GM18511 (cell line): Measurements from ENCODE around the gene FCRL5.
"Not testable (repeated sequence)": the region's sequence is repeated elsewhere in the genome, so short reads cannot be mapped to it uniquely, and the experiment has no call there.

ENCODE experiments used
- ATAC-seq: cut with Tn5 transposase; IDR thresholded peaks from one replicate; pipeline ENCODE4 v1.9.1; 2021; ENCODE audit warnings: mild to moderate bottlenecking, moderate library complexity; ENCODE audit not compliant: unreplicated experiment

Gene FCRL5

DNA sequence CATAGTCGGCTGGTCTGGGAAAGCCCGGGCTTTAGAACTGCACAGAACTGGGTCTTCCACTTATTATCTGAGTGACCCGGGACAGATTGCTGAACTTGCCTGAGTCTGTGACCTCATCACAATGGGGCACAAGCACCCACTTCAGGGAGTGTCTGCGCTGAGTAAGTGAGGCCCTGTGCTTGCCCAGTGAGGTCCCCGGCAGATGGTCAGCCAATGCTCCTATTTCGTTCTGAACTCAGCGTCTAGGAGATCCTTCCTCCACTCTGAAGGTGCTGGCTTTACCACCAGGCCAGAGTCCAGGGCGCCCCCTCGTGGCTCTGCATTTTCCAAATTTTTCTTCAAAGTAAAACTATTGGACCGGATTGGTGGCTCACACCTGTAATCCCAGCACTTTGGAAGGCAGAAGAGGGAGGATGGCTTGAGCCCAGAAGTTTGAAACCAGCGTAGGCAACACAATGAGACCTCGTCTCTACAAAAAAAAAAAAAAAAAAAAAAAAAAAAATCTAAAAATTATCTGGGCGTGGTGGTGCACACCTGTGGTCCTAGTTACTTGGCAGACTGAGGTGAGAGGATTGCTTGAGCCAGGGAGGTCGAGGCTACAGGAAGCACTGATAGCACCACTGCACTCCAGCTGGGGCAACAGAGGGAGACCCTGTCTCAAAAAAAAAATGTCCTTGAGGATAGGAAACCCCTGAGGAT lies 61.7 kb downstream of the FCRL5 start:
- ATAC-seq, result no peak

GRCh38 chr1:157488156-157488555 lies 64.2 kb downstream of the FCRL5 start:
- ATAC-seq, result no peak

GRCh38 chr1:157487504-157487903 lies 64.8 kb downstream of the FCRL5 start:
- no peak for ATAC-seq

- no peak for ATAC-seq
Observed at GRCh38 chr1:157487096-157487495, 65.2 kb downstream of the FCRL5 start.

GRCh38 chr1:157486400-157486799 lies 65.9 kb downstream of the FCRL5 start:
- ATAC-seq, result not testable (repeated sequence)

- no peak for ATAC-seq
Observed at GRCh38 chr1:157485793-157486192, 66.5 kb downstream of the FCRL5 start.

DNA sequence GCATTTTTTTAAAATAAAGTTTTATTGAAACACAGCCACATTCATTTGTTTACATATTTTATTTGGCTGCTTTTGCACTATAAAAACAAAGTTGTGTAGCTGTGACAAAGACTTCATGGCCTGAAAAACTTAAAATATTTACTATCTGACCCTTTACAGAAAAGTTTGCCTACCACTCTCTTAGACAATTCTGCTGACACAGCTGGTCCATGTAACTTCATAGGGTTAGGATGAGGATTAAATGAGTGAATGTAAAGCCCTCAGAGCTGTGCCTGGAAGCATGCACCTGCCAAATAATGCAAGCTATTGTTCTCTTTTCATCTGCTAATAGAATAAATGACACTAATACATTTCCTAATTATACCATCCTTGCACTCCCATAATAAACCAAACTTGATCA lies 67.7 kb downstream of the FCRL5 start:
- ATAC-seq, result no peak

DNA sequence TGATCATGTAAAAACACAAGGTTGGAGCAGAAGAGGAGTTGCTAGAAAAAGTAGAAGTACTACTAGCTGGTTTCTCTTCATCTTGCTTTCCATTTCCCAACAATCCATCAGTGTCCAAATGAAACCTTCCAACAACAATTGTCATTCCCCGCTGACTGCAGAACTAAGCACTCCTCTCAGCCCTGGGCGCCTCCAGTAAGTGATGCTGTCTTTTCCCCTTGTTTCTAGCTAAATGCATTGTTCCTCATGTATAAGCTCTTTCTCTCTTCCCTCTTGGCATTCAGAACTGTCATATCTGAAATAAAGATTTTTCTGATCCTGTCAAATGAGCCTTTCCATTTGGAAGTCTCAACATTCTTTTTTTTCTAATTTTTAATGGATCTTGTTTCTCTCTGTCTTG lies 68.7 kb downstream of the FCRL5 start:
- no peak for ATAC-seq

GRCh38 chr1:157482717-157483116 lies 69.6 kb downstream of the FCRL5 start:
- no peak for ATAC-seq

GRCh38 chr1:157482174-157482573 lies 70.1 kb downstream of the FCRL5 start:
- ATAC-seq, result no peak

DNA sequence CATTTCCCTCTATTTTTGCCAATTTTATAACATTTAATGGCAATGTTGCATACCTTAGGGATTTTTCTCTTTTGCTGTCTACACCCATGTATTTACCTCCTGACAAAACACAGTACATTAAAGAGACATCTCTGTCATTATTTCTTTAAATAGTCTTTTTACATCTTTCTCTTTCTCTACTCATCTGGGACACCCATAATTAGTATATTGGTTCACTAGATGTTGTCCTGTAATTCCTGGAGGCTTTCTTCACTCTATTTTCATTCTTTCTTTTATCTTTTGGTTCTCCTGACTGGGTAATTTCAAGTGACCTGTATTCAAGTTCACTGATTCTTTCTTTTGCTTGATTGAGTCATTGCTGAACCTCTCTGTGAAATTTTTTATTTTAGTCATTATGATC lies 74.3 kb downstream of the FCRL5 start:
- no peak for ATAC-seq

DNA sequence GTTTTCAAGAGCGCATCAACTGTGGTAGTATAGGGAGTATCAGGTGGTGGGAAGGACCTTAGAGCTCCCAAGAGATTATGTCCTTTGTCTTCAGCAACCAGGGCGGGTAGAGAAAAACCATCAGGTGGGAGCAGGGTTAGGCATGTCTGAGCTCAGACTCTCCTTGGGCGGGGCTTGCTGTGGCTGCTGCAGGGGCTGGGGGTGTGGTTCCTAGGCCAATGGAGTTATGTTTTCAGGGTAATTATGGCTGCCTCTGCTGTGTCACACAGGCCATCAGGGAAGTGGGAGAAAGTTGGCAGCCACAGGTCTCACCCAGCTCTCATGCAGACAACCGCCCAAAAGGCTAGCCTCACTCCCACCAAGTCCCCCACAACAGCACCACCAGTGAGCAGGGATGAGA lies 74.9 kb downstream of the FCRL5 start:
- ATAC-seq, result no peak

DNA sequence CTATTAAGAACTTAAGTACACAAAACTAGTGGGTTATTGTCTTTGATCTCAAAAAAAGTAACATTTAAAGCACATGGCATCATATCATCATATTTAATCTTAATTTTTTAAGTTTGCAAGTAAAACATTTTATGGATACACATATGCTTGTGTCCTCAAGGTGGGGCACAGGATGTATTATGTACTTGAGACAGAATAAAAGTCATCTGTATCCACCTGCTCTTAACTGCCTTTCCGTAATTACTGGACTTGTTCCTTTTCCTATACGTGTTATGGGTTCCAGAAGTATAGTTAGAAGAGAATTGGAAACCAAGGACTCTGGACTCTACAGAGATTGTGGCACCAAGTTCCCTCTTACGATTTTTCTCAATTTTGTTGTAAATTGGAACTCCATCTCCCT lies 79.4 kb downstream of the FCRL5 start:
- ATAC-seq, result no peak

DNA sequence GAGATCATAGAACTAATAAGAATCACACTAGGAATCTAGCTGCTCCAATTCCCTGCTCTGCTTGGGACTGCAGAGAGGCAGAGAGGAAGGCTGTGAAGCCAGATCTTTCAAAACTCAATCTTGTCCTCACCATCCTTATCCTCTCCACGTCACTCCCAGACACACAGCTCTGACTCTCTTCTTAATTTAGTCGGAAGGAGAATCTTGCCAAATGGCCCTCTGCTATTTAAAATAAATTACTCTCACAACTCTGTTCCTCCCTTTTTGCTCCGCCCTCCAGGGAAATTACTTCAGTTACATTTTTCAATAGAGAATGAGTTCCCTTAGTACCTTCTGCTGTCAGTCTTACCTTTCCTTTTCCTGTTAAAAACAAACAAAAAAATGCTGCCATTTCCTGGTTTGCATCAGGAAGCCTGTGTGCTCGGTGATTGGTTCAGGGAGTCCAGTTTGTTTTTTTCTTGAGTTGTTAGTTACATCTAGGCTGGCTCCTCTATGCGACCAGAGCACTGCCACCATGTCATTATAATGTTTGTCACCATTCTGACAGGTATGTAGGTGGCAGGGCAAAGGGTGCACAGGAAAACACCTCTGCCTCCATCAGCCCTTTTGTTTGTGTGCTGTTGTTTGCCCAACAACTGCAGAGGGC lies 80.1 kb downstream of the FCRL5 start:
- no peak for ATAC-seq

DNA sequence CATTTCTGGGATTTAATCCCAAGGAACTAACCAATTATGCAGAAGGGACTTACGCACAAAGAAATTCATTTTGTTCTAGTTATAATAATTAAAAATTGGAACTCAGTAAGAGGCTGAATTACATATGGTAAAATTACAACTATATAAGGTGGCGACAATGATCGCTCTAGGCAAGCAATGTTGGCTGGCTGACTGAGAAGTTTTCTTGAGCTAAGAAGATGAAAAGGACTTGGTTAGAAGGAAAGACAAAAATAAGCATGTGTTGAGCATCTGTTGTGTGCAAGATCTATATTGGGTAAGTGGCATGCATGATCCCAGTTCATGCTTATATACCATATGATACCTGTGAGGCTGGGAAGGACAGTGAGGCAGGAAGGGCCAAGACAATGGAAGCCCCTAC lies 80.8 kb downstream of the FCRL5 start:
- ATAC-seq, result no peak

- no peak for ATAC-seq
Observed at GRCh38 chr1:157469752-157470675, 82.3 kb downstream of the FCRL5 start.

- ATAC-seq, result no peak
Observed at GRCh38 chr1:157469300-157469699, 83.0 kb downstream of the FCRL5 start.

GRCh38 chr1:157466011-157466410 lies 86.3 kb downstream of the FCRL5 start:
- ATAC-seq, result no peak
